ENCODE results near the gene KATNIP.

DNA sequence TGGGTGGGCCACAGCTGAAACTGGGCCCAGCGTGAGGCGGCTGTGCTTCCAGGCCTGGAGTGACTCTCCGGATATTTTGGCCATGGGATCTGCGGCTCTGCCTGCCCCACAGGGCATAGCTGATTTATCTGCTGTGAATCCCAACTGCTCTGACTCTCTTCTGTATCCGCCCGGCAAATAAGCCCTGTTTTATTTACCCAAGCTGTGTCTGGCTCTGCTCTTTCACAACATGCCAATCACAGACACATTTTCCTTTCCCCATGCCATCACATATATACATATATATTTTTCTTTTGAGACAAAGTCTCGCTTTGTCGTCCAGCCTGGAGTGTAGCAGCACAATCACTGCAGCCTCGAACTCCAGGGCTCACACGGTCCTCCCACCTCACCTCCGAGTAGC is 33.6 kb upstream of the KATNIP start:
- TF ChIP-seq, protein P1, sequence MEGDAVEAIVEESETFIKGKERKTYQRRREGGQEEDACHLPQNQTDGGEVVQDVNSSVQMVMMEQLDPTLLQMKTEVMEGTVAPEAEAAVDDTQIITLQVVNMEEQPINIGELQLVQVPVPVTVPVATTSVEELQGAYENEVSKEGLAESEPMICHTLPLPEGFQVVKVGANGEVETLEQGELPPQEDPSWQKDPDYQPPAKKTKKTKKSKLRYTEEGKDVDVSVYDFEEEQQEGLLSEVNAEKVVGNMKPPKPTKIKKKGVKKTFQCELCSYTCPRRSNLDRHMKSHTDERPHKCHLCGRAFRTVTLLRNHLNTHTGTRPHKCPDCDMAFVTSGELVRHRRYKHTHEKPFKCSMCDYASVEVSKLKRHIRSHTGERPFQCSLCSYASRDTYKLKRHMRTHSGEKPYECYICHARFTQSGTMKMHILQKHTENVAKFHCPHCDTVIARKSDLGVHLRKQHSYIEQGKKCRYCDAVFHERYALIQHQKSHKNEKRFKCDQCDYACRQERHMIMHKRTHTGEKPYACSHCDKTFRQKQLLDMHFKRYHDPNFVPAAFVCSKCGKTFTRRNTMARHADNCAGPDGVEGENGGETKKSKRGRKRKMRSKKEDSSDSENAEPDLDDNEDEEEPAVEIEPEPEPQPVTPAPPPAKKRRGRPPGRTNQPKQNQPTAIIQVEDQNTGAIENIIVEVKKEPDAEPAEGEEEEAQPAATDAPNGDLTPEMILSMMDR (IDR thresholded peaks at IDR 0.05): no peak
- no peak for TF ChIP-seq POLR2AphosphoS5 (IDR thresholded peaks at IDR 0.05)
- no peak for TF ChIP-seq POLR2A (IDR thresholded peaks at IDR 0.05)

Data from sigmoid colon (tissue), 4 donors.